HepG2 (cell line): ENCODE data around the gene SH3D21. TPM values are rescaled to one million over a fixed set of nuclear protein-coding genes. Genes with fewer than 3 reads are reported as not detected.

Experiments used
- ATAC-seq: fragments of 200-7000 bp; cut with Tn5 transposase; 3 replicates; pipeline ENCODE4 v1.9.1; 2020; ENCODE audit warnings: mild to moderate bottlenecking, moderate library complexity
- BruUV-seq: library from RNA; stranded (reverse); fragments of 400-500 nt; replicated peaks from 2 replicates; lab custom pipeline; 2021; lab: Mats Ljungman, UMichigan
- CTCF ChIA-PET: fragments of 300-600 bp; formaldehyde crosslinking; extraction: SDS; loops from one replicate; lab custom pipeline; 2021; ENCODE audit warnings: low total read pairs, inconsistent platforms, low intra/inter-chr PET ratio; lab: Yijun Ruan, JAX
- POLR2A ChIA-PET: fragments of 350-600 bp; sonication (Branson Sonifier 250); formaldehyde crosslinking; loops from one replicate; lab custom pipeline; 2020; ENCODE audit warnings: antibody characterized with exemption, inconsistent platforms; lab: Yijun Ruan, JAX
- DNase-seq: peaks from one replicate; pipeline ENCODE4 v3.0.0-alpha.2; 2015; ENCODE audit warnings: low spot score
- FAIRE-seq: peaks from 3 replicates; lab custom pipeline; 2011; peaks lifted over from hg19 to GRCh38; lab: Jason Lieb, UNC
- H2AFZ ChIP-seq: one replicate; pipeline ENCODE4 v1.6.1; 2011; ENCODE audit warnings: low read length, inconsistent platforms
- H3K27ac ChIP-seq: fragments of 300-600 bp; 3 replicates; pipeline ENCODE4 v1.8.0; 2011; ENCODE audit warnings: mixed run types, mild to moderate bottlenecking, mixed read lengths, low read length, inconsistent platforms; ENCODE audit not compliant: insufficient read depth; ENCODE audit errors: extremely low read length
- H3K27me3 ChIP-seq, 2 experiments: fragments of 200-600 bp in 1 of 2; 2 replicates in 1 of 2; 3 replicates in 1 of 2; pipeline versions ENCODE4 v1.6.0 to v1.8.0; 2011; ENCODE audit warnings: low read length in 2 of 2, mild to moderate bottlenecking in 2 of 2, moderate library complexity in 2 of 2, inconsistent platforms in 1 of 2; ENCODE audit not compliant: insufficient read depth in 2 of 2, control insufficient read depth in 1 of 2
- H3K36me3 ChIP-seq, 2 experiments: fragments of 200-600 bp in 1 of 2; replicated peaks in 1 of 2; 2 replicates in 1 of 2; 3 replicates in 1 of 2; pipeline versions ENCODE4 v1.5.1 to v1.8.0; 2011; ENCODE audit warnings: low read length in 2 of 2, inconsistent platforms in 1 of 2; ENCODE audit not compliant: insufficient read depth in 2 of 2, control insufficient read depth in 1 of 2
- H3K4me1 ChIP-seq: 2 replicates; pipeline ENCODE4 v1.5.1; 2012; ENCODE audit warnings: low read length, inconsistent platforms; ENCODE audit not compliant: insufficient read depth
- H3K4me2 ChIP-seq: 2 replicates; pipeline ENCODE4 v1.6.0; 2011; ENCODE audit warnings: low read depth, low read length, inconsistent platforms
- H3K4me3 ChIP-seq, 3 experiments: fragments of 200-600 bp in 1 of 3; sonication (generic), shearing (Covaris generic) in 1 of 3; replicated peaks in 1 of 3; 2 replicates each; pipeline ENCODE4 v1.5.1; 2011 to 2016; ENCODE audit warnings: low read length in 3 of 3, inconsistent platforms in 2 of 3, low read depth in 2 of 3, mild to moderate bottlenecking in 2 of 3, control low read depth in 1 of 3, mixed read lengths in 1 of 3; ENCODE audit not compliant: insufficient read depth in 1 of 3
- H3K79me2 ChIP-seq: one replicate; pipeline ENCODE4 v1.6.1; 2011; ENCODE audit warnings: low read length, inconsistent platforms; ENCODE audit not compliant: insufficient read depth
- H3K9ac ChIP-seq: 2 replicates; pipeline ENCODE4 v1.6.0; 2011; ENCODE audit warnings: mild to moderate bottlenecking, low read depth, low read length, inconsistent platforms; ENCODE audit not compliant: insufficient read depth
- H3K9me3 ChIP-seq: 2 replicates; pipeline ENCODE4 v1.5.1; 2012; ENCODE audit warnings: mild to moderate bottlenecking, low read length
- H4K20me1 ChIP-seq: 2 replicates; pipeline ENCODE4 v1.6.0; 2011; ENCODE audit warnings: inconsistent platforms, mild to moderate bottlenecking, low read length, moderate library complexity; ENCODE audit not compliant: insufficient read depth
- BRD4 ChIP-seq: sonication (generic); formaldehyde crosslinking; IDR thresholded peaks from 2 replicates; pipeline ENCODE4 v1.4.0; 2020; ENCODE audit warnings: missing genetic modification reagents
- KMT2B ChIP-seq: IDR thresholded peaks from 2 replicates; pipeline ENCODE4 v1.6.1; 2016; ENCODE audit warnings: missing genetic modification reagents, missing compliant biosample characterization
- ZNF230 ChIP-seq: sonication (generic); formaldehyde crosslinking; IDR thresholded peaks from 2 replicates; pipeline ENCODE4 v1.4.0; 2020; ENCODE audit warnings: mild to moderate bottlenecking, missing genetic modification reagents
- ZNF468 ChIP-seq: sonication (generic); formaldehyde crosslinking; IDR thresholded peaks from 2 replicates; pipeline ENCODE4 v1.8.0; 2022; ENCODE audit warnings: mild to moderate bottlenecking, moderate library complexity, missing genetic modification reagents
- ZNF552 ChIP-seq: sonication (generic); formaldehyde crosslinking; IDR thresholded peaks from 2 replicates; pipeline ENCODE4 v1.9.0; 2022; ENCODE audit warnings: missing genetic modification reagents, mild to moderate bottlenecking, borderline replicate concordance
- WGBS: methylation state at CpG from one replicate; pipeline ENCODE4 v1.1.6; 2017; ENCODE audit warnings: low lambda C conversion rate; 5-methylcytosine and 5-hydroxymethylcytosine counted together
- in situ Hi-C: cut with HindIII; loops from 2 replicates; pipeline ENCODE4 v1.10.0; 2017; ENCODE audit warnings: low pct_unique_long_range_greater_than_20kb; ENCODE audit not compliant: extremely low pct_ligation_motif_present
- intact Hi-C: fragments of 100-400 bp; cut with micrococcal nuclease; formaldehyde crosslinking; loops from one replicate; pipeline ENCODE4 v1.10.0; 2022; ENCODE audit not compliant: unreplicated experiment
- polyA plus RNA-seq, 8 experiments: library from polyadenylated mRNA; depleted of rRNA in 3 of 8; stranded (reverse) in 7 of 8; unstranded in 1 of 8; fragments of >200 nt; fragmentation: Illumina TruSeq in 4 of 8; extraction: Trizol in 4 of 8; gene quantifications; 2 replicates each; pipeline versions ENCODE4 v1.2.1 to v1.2.3, GENCODE V29; 2011 to 2016; ENCODE audit warnings: low read depth in 4 of 8, missing spikeins in 1 of 8, mixed read lengths in 1 of 8; ENCODE audit not compliant: insufficient read depth in 1 of 8
- total RNA-seq, 5 experiments: library from RNA; depleted of rRNA; stranded (reverse); fragments of >200 nt; fragmentation: Illumina TruSeq; extraction: Trizol; gene quantifications; 2 replicates each; pipeline ENCODE4 v1.2.3, GENCODE V29; 2016; ENCODE audit warnings: low read depth in 1 of 5
- TF ChIP-seq, protein P1 (sequence below): sonication (generic); formaldehyde crosslinking; IDR thresholded peaks from 2 replicates; pipeline ENCODE4 v1.4.0; 2020; ENCODE audit warnings: missing genetic modification reagents
- TF ChIP-seq, protein P2 (sequence below), 2 experiments: sonication (generic) in 1 of 2; formaldehyde crosslinking in 1 of 2; IDR thresholded peaks; 2 replicates each; pipeline versions ENCODE4 v1.5.1 to v1.6.1; 2011 to 2020; ENCODE audit warnings: borderline replicate concordance in 1 of 2, low read depth in 1 of 2, low read length in 1 of 2, mild to moderate bottlenecking in 1 of 2, missing genetic modification reagents in 1 of 2, moderate library complexity in 1 of 2
- TF ChIP-seq, protein P3 (sequence below): sonication (generic); formaldehyde crosslinking; IDR thresholded peaks from 2 replicates; pipeline ENCODE4 v1.5.0; 2020; ENCODE audit warnings: mild to moderate bottlenecking, missing genetic modification reagents, borderline replicate concordance

Gene SH3D21
- total and polyA plus RNA-seq, 2 of the 13 experiments (the other 11 are each of a cell fraction or from before 2014, with no cell fraction given) = 5.1 to 8.6 TPM

DNA sequence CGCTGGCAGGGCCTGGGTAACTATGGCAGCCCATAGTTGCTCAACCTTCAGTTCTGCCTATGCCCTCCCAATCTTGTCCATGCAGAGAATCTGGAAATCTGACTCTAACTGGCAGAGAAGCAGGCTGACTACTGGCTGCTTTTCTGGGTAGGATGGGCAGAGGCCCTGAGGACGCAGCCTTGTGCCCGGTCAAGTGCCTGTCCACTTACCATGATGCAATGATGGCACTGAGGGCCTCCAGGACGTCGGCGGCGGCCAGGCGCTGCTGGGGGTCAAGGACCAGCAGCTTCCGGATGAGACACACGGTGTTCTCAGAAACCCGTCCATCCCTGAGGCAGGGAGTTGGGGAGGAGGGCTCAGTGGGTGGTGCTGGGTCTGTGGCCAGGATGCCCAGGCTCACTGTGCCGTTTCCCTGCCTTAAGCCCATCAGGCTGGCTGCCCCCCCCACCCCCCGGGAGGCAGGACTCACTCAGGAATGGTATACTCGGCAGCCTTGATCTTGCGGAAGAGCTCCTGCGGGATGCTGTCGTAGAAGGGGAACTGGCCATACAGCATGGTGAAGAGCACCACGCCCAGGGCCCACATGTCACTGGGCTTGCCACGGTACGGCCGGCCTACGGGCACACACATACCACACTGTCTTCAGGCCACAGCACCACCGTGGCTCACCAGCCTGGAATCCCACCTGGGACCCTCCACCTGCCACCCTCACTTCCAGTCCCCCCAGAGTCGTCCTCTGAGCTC, 37.7 kb downstream of the SH3D21 start:
- 98% methylated on average over 11 of the region's 24 CpGs for WGBS
- in situ Hi-C loops = loop anchor here (5.0 kb wide), 1 partner anchor 78 kb away; no protein-coding TSS in a partner anchor
- Histone ChIP-seq H3K27me3 (no peaks in the 10 kb centered on the region), H3K4me3 (no peak overlapping the region), H3K79me2 (no peaks in the 10 kb centered on the region), H3K4me2 (no peak overlapping the region), H2AFZ (no peak overlapping the region), H3K4me1 (0 out of 2 replicates have a peak, but pooled peaks cover 12% of the 10 kb centered on the region), H3K9me3 (no peaks in the 10 kb centered on the region), H3K27ac (no peak overlapping the region), H3K9ac (no peak overlapping the region), H3K36me3 (peaks cover 34 to 66% of the 10 kb centered on the region in 2 experiments), H4K20me1 (no peaks in the 10 kb centered on the region)
- CTCF ChIA-PET = interaction anchor here (3.1 kb wide), 1 partner anchor 77 kb away, joined by 24 read pairs; no protein-coding TSS in a partner anchor
- intact Hi-C loops = loop anchor here (2.0 kb wide), 1 partner anchor 77 kb away; no protein-coding TSS in a partner anchor
- DNase-seq (no peak), FAIRE-seq (no peak), ATAC-seq (no peak)
- BruUV-seq = no TSS peak
- POLR2A ChIA-PET = interaction anchor here (1.5 kb wide), 1 partner anchor 195 kb away, joined by 5 read pairs; the partner anchor contains the start of gene TRAPPC3
- TF ChIP-seq, protein P1, sequence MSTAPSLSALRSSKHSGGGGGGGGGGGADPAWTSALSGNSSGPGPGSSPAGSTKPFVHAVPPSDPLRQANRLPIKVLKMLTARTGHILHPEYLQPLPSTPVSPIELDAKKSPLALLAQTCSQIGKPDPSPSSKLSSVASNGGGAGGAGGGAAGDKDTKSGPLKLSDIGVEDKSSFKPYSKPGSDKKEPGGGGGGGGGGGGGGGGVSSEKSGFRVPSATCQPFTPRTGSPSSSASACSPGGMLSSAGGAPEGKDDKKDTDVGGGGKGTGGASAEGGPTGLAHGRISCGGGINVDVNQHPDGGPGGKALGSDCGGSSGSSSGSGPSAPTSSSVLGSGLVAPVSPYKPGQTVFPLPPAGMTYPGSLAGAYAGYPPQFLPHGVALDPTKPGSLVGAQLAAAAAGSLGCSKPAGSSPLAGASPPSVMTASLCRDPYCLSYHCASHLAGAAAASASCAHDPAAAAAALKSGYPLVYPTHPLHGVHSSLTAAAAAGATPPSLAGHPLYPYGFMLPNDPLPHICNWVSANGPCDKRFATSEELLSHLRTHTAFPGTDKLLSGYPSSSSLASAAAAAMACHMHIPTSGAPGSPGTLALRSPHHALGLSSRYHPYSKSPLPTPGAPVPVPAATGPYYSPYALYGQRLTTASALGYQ (CRISPR knock-in tag) = no peak
- TF ChIP-seq ZNF230 (CRISPR knock-in tag) (no peak), ZNF468 (CRISPR knock-in tag) (no peak), BRD4 (CRISPR knock-in tag) (no peak), KMT2B (CRISPR knock-in tag) (no peak), ZNF552 (CRISPR knock-in tag) (no peak)
- TF ChIP-seq, protein P2, sequence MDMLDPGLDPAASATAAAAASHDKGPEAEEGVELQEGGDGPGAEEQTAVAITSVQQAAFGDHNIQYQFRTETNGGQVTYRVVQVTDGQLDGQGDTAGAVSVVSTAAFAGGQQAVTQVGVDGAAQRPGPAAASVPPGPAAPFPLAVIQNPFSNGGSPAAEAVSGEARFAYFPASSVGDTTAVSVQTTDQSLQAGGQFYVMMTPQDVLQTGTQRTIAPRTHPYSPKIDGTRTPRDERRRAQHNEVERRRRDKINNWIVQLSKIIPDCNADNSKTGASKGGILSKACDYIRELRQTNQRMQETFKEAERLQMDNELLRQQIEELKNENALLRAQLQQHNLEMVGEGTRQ (IDR thresholded peaks at IDR 0.05; ENCODE audit: low read depth, low read length) = no peak
- TF ChIP-seq, protein P2 (CRISPR knock-in tag; IDR thresholded peaks at IDR 0.05; ENCODE audit: borderline replicate concordance) = no peak
- TF ChIP-seq, protein P3, sequence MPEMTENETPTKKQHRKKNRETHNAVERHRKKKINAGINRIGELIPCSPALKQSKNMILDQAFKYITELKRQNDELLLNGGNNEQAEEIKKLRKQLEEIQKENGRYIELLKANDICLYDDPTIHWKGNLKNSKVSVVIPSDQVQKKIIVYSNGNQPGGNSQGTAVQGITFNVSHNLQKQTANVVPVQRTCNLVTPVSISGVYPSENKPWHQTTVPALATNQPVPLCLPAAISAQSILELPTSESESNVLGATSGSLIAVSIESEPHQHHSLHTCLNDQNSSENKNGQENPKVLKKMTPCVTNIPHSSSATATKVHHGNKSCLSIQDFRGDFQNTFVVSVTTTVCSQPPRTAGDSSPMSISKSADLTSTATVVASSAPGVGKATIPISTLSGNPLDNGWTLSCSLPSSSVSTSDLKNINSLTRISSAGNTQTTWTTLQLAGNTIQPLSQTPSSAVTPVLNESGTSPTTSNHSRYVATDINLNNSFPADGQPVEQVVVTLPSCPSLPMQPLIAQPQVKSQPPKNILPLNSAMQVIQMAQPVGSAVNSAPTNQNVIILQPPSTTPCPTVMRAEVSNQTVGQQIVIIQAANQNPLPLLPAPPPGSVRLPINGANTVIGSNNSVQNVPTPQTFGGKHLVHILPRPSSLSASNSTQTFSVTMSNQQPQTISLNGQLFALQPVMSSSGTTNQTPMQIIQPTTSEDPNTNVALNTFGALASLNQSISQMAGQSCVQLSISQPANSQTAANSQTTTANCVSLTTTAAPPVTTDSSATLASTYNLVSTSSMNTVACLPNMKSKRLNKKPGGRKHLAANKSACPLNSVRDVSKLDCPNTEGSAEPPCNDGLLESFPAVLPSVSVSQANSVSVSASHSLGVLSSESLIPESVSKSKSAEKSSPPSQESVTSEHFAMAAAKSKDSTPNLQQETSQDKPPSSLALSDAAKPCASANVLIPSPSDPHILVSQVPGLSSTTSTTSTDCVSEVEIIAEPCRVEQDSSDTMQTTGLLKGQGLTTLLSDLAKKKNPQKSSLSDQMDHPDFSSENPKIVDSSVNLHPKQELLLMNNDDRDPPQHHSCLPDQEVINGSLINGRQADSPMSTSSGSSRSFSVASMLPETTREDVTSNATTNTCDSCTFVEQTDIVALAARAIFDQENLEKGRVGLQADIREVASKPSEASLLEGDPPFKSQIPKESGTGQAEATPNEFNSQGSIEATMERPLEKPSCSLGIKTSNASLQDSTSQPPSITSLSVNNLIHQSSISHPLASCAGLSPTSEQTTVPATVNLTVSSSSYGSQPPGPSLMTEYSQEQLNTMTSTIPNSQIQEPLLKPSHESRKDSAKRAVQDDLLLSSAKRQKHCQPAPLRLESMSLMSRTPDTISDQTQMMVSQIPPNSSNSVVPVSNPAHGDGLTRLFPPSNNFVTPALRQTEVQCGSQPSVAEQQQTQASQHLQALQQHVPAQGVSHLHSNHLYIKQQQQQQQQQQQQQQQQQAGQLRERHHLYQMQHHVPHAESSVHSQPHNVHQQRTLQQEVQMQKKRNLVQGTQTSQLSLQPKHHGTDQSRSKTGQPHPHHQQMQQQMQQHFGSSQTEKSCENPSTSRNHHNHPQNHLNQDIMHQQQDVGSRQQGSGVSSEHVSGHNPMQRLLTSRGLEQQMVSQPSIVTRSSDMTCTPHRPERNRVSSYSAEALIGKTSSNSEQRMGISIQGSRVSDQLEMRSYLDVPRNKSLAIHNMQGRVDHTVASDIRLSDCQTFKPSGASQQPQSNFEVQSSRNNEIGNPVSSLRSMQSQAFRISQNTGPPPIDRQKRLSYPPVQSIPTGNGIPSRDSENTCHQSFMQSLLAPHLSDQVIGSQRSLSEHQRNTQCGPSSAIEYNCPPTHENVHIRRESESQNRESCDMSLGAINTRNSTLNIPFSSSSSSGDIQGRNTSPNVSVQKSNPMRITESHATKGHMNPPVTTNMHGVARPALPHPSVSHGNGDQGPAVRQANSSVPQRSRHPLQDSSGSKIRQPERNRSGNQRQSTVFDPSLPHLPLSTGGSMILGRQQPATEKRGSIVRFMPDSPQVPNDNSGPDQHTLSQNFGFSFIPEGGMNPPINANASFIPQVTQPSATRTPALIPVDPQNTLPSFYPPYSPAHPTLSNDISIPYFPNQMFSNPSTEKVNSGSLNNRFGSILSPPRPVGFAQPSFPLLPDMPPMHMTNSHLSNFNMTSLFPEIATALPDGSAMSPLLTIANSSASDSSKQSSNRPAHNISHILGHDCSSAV (CRISPR knock-in tag) = no peak
